Measurements from ENCODE around the gene TCEAL1.
"Not testable (repeated sequence)": the region's sequence is repeated elsewhere in the genome, so short reads cannot be mapped to it uniquely, and the experiment has no call there.

Gene TCEAL1

DNA sequence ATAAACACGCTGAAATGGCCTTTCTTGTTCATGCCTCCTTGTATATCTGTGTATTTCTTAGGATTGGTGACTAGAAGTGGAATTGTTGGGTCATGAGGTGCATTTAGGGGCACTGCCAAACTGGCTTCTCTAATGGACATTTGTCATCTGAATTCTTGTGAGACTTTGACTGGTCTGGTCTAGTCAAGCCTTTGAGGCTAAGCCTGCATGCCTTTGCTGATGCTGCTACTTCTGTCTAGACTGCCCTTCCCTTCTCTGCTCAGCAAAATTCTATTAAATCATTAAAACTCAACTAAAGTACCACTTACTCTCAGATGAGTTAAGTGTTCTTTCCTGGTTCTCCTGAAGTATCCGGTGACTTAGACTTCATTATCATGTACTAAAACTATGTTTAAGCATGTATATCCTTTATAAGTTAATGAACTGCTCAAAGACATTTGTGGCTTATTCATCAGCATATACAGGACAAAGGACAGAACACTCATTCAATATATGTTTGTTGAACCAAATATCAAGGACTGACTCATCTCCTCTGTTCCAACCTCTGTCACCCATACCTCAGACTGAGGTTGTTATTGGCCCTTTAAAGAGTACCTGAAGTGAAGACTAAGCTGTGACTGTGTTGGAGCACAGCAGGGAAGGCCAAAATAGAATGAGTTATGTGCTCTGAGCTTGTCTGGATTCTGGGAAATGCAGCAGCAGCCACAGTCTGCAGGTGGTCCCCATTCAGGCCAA lies 9.0 kb downstream of the TCEAL1 start:
- DNase-seq = peak; percentile 26

DNA sequence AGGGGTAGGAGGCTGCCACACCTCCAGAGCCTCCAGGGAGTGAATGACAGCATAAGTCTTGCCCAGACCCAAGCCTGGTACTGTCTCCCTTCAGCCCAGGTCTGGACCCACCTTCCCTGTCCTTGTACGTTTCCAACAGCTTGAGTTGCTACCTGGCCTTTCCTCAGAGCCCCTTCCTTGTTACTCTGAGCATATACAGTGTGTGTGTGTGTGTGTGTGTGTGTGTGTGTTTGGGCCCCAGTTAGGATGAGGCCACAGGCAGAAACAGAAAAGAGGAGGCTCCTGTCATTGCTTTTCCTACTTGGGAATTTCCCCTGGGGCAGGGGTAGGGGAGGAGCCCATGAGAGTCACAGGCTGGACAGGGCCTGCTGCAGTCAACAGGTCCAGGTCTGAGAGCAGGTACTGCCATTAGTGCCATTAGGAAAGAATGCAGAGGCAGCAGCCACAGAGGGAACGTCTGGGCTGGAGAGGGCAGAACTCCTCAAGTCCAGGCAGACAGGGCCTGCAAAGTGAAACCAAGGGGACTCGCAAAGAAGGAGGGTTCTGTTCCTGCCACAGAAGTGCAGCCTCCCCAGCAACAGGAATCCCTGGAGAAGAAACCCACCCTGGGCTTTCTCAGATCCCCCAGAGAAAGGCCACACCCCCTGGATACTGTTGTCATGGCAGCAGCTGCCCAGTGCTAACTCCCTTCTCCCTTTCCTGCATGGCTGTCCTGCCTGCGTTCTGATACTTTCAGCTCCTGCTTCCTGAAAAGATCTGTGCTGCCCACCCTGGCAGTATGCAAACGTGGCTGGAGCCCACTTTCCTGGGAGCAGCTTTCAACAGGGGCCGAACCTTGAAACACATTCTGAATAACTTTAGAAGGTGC lies 9.9 kb downstream of the TCEAL1 start:
- not testable (repeated sequence) for DNase-seq

DNA sequence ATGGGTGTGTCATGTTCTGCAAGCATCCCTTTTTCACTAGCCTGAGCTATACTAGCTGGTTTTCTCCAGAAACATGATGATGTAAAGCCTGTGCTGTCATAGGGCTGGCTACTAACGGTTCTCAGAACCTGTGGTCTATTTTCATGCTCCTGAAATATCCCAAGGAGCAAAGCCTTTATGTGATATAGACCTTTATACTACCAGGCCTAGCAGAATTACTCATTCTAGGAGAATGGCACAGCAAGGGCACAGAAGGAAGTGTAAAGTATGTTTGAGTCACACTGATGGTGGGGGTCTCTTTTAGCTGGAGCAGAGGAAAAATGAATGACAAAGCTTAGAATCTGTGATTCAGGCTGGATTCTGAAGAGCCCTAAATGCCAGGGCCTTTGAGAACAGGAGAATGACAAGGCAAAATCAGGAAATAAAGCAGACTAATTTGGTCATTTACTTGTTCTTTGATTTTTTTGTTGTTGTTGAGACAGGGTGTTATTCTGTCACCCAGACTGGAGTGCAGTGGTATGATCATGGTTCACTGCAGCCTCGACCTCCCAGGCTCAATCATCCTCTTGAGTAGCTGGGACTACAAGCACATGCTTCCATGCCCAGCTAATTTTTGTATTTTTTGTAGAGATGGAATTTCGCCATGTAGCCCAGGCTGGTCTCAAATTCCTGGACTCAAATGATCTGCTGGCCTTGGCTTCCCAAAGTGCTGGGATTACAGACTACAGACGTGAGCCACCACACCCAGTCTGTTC lies 11.8 kb downstream of the TCEAL1 start:
- DNase-seq = peak; percentile 72

DNA sequence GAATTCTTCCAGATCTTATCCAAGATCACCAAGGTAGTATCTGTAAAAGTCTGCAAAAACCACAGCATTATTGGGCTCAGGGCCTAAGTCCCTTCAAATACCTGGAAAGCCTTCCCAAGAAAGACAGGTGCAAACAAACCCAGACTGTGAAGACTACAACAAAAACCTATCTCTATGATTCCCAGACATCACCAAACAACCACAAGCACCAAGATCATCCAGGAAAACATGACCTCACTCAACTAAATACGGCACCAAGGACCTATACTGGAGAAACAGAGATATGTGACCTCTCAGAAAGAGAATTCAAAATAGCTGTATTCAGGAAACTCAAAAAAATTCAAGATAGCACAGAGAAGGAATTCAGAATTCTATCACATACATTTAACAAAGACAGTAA lies 15.3 kb downstream of the TCEAL1 start:
- no peak for DNase-seq

DNA sequence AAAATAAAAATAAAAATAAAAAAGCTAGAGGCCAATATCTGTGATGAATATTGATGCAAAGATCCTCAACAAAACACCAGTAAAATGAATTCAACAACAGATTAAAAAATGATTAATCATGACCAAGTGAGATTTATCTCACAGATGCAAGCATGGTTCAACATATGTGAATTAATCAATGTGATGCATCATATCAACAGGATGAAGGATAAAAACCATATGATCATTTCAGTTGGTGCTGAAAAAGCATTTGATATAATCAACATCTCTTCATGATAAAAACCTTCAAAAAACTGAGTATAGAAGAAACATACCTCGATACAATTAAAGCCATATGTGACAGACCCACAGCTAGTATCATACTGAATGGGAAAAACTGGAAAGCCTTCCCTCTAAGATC lies 18.9 kb downstream of the TCEAL1 start:
- no peak for DNase-seq

DNA sequence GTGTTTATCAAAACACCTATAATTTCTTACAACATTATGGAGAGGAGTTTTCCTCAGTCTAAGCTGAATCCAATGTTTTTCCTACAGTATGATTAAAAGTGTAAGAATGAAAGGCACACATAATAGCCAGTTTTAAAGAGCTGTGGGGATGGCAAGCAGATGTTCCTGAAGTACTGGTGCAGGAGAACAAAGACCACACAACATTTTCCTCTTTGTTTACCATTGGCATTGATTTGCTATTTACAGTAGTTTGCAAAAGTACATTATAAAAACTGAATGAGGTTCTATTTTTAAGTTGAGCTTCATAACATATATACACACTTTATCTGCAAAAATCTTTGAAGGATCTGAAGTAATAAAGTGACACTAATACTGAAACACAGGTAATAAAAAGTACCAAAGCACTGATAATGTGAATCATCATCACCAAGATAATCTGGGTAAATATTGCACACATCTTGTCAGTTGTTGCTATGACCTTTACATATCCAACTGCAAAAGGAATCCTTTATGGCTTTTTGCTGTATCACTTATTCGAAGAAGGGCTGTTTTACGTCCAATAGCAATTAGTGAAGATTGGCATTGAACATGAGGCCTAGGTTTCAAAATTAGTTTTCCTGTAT lies 22.5 kb downstream of the TCEAL1 start:
- no peak for DNase-seq

DNA sequence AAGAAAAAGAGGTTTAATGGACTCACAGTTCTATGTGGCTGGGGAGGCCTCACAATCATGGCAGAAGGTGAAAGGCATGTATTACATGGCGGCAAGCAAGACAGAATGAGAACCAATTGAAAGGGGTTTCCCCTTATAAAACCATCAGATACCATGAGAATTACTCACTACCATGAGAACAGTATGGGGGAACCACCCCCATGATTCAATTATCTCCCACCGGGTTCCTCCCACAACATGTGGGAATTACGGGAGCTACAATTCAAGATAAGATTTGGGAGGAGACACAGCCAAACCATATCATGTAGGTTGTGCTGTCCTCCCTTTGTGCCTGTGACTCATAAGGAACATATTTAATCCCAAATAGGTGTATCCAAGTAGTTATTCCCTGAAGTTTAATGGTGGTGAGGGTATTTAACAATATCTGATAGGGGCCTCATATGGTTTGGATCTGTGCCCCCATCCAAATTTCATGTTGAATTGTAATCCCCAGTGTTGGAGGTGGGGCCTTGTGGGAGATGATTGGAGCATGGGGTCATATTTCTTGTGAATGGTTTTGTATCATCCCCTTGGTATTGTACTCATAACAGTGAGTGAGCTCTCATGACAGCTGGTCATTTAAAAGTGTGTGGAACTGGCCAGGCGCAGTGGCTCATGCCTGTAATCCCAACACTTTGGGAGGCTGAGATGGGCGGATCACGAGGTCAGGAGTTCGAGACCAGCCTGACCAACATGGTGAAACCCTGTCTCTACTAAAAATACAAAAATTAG lies 26.6 kb downstream of the TCEAL1 start:
- DNase-seq = not testable (repeated sequence)

DNA sequence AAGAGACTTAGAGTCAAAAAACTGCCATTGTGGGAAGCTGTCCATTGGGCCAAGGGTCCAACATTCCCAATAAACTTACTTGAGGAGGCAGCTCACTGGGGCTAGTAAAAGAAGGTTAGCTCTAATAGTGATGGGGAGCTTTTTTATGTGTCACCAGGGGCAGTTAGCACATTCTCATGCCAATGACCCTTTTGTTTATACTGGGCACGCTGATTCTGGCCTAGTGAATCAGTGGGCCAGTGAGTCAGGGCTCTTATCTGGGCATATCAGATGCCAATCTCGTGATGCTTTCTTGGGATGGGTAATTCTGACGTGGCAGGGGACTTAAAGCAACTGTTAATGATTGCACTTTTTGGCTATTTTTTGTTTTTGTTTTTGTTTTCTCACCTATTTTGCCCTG lies 27.8 kb downstream of the TCEAL1 start:
- peak; percentile 50 for DNase-seq

DNA sequence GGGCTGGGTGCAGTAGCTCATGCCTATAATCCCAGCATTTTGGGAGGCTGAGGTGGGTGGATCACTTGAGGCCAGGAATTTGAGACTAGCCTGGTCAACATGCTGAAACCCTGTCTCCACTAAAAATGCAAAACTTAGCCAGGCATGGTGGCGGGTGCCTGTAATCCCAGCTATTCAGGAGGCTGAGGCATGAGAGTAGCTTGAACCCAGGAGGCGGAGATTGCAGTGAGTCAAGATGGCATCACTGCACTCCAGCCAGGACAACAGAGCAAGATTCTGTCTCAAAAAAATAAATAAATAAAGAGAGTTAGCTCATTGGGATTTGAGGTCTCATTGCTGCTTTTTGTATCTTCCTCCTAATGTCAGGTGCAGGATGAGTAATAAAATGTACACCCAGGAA lies 28.3 kb downstream of the TCEAL1 start:
- not testable (repeated sequence) for DNase-seq

DNA sequence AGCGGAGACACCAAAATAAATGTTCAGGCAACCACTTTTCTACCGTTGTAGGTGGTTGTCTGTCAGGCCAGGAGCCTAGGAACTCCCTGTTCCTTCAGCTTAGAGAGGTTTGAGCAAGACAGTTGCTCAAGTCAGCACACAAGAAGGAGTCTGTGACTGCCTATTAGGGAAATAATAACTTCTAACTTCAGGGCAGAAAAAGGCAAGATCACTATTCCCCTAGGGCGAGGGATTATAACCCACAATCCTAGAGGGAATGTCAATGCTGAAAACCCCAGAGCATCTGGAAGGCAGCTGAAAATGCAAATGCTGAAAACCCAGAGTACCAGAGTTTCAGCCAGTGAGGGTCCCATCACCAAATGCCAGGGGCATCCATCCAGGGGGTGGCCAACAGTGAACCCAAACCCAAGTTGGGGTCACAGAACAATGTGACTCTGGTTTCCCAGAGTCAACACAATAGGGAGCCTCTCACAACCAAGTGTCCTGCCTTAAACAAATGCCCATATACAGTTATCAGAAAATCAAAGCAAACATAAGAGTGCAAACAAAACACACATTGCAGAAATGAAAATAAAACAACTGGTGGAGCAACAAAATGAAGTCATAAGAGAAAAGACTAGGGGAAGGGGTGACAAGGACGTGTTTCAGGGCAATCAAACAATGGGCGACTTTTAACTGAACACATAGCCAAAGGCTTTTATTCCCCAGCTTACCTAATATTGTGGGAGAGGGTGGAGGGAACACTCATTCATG lies 30.1 kb downstream of the TCEAL1 start:
- no peak for DNase-seq

DNA sequence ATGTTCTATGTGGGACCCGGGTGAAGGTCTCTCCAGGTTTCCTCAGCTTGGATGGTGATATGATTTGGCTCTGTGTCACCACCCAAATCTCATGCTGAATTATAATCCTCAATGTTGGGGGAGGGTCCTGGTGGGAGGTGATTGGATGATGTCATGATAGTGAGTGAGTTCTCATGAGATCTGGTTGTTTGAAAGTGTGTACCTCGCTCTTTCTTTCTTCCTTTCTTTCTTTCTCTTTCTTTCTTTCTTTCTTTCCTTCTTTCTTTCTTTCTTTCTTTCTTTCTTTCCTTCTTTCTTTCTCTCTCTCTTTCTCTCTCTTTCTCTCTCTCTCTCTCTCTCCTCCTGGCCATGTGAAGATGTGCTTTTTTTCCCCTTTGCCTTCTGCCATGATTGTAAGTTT lies 30.7 kb downstream of the TCEAL1 start:
- not testable (repeated sequence) for DNase-seq

DNA sequence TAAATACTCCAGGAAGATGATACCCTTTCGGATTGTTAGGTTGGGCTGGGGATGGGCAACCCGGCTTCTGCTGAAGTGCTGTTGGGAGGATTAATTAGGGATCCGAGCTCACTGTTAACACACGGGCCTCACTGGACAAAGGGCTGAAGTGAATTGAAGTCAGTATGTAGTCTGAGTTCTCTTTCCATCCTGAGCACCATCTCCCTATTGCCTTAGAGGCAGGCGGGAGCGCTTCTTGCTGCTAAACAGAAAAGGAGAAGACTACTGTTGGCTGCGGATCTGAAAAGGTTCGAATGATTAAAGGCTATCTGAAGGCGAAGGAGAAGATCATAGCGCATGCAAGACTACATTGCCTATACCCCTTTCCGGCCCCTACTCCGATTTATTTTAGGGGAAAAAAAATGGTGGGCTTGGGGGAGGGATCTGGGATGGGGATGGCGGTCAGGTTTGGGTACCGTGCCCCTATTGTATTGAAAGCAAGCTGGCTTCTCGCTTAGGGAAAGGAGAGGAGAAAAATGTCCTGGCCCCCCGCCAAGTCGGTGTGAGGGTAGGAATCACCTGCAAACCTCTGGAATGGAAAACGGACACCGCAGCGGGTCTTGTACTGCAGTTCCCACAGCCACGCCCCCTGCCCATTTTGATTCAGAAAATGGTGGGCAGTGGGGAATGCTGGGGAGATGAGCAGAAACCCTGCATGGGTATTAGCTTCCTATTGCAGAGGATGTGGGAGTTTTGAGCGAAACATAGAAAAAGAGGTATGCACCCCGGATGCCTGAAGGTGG lies 35.4 kb downstream of the TCEAL1 start:
- DNase-seq = no peak

DNA sequence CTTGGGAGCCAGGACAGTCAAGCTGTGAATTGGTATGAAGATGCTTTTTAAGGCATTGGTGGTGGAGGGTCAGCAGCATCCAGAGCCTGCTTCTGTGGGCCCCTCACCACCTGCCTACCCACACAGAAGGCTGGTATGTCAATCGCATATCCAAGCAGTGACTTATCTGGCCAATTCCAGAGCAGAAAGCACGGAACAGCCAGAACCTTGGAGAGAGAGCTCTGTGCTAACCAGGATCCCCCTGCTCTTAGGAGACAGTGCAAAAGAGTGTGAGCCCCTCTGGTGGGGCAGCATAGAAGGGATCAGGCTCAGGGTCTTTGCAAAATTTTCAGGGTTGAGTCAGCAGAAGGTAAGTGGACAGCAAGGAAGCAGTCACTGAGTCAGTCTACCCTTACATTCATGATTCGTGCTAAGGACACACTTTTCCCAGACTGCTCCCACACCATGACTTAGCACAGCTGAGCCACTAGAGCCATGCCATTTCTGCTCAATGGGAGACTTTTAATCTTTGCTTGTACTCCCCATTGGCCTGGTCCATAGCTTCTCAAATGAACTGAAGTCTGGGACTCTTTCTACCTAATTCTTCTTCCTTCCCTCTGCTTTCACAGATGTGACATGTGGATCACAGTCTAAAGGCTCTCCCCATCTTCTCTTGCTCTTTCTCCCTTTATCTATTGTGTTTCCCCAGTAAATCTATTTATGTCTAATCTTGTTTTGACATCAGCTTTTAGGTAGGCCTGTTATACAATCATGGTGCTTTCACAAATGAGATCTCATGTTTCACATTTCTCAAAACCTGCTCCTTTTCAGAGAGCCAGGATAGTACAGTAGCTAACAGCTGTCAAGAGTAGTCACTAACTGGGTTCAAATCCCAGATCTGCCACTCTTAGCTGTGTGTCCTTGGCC lies 37.7 kb downstream of the TCEAL1 start:
- no peak for DNase-seq

DNA sequence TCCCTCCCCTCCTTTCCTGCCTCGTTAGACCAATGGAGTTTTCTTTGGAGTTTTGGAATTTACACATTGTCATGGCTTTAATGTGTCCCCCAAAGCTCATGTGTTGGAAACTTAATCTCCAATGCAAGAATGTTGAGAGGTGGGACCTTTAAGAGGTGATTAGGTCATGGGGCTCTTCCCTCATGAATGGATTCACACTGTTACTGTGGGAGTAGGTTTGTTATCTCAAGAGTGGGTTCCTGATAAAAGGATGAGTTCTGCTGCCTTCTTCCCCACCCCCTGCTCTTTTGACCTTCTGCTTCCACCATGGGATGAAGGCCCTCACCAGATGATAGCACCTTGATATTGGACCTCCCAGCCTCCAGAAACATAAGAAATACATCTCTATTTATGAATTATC lies 41.0 kb downstream of the TCEAL1 start:
- DNase-seq = no peak

DNA sequence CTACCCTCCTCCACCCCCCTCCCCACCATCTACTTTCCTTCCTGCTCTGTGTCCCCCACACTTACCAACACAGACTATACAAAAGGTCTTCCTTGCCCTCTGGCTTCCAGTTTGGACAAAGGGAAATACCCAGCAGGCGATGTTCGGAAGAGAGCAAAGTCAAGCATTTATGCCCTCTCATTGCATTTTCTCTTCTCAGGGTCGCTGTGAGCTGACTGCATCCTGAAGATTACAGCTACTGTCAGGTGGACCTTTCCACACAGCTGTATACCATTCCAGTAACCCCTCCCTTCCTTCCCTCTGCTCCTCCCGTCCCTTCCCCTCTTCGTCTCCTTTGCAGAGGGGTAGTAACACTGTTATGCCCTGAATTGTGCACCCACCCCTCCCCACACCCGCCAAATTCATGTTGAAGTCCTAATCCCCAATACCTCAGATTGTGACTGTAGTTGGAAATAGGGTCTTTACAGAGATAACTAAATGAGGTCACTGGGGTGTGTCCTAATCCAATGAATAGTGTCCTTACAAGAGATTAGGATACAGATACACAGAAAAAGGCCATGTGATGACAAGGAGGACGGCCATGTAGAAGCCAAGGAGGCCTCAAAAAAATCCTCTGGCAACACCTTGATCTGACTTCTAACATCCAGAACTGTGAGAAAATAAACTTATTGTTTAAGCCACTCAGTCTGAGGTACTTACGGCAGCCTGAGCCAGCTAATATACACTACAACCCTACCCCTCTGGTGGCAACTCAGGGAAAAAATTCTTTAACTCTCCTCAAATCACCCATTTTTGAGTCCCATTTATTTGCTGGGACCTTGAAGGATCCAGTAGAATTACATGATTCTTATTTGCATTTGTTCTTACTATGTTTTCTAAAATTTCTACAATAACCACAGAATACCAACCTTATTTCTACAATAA lies 46.0 kb downstream of the TCEAL1 start:
- no peak for DNase-seq

DNA sequence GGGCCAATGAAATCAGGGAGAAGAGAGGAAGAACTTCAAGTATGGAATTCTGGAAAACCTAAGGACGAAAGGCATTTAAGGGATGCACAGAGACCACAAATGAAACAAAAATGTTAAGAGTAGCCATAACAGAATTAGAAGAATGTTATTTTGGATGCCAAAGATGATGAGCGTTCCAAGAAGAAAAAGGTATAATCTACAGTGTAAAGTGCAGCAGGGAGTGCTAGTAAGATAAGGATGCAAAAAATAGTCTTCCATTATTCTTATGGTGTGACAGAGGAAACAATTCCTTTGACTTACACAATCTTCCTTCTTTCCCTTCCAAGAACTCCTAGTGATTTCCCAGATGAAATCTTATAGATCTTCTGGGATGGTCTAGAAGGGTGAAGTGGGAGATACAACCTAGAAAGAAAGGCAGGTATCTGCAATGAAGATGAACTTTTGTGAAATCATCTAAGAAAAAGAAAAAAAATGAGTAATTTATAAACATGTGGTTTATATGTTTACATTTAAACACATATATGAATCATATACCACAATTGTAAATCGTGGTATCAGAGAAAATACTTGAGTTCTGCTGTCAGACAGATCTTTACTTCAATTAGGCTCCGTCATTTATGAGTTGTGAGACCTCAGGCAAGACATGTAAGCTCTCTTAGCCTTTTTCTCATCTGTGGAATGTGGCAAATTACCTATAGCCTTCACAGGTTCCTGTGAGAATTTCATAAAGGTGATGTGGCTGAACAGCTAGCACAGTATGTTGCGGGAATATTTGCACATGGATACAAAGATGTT lies 49.6 kb downstream of the TCEAL1 start:
- DNase-seq = peak; percentile 75
